DMS 273 (cell line): Measurements from ENCODE around the gene MCEMP1.

Source experiments
- DNase-seq: peaks from one replicate; lab custom pipeline; 2025; ENCODE audit not compliant: unreplicated experiment; lab: John Stamatoyannopoulos, UW

MCEMP1 gene

DNA sequence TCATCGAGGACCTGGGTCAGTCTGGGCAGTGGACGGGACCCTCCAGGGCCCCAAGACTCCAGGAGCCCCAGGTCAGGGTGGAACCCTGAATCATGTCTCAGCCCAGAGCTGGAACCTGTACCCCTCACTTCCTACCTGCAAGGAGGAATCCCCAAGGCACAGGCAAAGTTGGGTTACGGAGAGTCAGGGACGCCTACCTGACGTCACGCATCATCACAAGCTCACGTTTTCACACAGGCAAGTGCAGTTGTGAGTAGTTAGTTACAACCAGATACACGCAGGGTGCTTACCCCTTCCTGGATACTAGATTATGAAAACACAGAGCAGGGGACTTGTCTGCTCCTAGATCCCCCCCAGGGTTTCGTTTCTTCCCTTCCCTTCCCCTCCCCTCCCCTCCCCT is 6.1 kb upstream of the MCEMP1 start:
- no peak for DNase-seq

DNA sequence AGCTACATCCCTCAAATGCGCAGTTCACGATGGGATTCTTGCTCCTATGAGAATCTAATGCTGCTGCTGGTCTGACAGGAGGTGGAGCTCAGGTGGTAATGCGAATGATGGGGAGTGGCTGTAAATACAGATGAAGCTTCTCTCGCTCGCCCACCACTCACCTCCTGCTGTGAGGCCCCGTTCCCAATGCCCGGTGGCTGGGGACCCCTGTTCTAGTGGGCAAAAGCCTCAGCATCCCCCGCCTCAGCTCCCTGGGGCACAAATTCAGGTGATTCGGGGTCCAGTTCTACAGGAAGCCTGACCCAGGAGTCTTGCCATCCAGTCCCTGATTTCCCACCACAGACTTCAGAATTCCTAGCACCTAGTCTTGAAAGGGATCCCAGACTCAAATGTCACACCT is 4.4 kb upstream of the MCEMP1 start:
- DNase-seq: no peak

DNA sequence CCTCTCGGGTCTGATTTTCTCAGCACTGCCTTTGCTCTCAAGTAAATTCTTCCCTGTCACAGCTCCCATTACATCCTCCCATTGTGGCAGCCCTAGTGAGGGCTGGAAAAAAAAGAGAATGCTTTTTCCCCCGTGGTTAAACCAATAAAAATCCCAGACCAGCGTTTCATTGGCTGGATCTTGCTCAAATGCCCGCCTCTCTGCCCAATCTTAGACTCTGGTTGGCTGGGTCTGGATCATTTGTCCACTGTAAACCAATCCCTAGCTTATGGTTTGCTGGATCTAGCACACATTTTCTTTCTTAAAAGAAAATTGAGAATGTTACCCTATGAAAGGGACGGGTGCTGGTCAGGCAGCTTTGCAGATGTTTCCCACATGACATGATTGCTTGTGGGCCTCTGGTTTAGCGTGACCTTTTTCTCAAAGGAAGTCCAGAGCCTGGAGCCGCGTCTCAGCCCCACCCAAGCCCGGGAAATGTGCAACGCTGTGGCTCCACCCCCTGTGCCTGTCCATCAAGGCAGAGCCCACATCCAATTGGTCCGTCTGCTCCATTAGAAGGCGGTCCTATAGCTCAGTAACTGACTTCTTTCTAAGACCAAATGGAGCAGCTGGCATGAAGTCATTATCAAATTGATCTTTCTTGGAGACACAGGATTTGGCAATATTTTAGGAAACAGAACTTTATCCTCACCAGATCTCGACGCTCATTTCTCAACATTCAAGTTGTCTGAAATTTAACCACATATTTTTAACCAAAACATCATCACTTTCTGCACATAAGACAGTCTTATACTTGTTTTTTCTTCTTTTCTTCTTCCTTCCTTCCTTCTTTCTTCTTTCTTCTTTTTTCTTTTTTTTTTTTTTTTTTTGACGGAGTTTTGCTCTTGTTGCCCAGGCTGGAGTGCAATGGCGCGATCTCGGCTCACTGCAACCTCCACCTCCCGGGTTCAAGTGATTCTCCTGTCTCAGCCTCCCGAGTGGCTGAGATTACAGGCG is 2.6 kb upstream of the MCEMP1 start:
- peak; percentile 93 for DNase-seq

DNA sequence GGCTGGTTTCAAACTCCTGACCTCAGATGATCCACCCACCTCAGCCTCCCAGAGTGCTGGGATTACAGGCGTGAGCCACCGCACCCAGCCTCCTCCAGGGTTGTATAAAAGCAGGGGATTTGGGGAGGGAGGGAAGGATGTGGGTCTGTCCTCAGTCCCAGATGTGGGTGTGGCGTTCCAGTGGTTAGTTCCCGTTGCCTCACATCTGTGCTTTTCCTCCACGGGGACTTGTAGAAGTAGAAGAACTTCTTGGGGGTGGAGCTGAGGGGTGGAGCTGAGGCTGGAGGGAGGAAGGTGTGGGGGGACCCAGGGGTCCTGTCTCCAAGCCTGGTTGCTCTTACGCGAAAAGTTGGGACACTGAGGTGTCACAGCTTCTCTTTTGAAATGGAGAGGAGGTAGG is 514 bp upstream of the MCEMP1 start:
- no peak for DNase-seq

DNA sequence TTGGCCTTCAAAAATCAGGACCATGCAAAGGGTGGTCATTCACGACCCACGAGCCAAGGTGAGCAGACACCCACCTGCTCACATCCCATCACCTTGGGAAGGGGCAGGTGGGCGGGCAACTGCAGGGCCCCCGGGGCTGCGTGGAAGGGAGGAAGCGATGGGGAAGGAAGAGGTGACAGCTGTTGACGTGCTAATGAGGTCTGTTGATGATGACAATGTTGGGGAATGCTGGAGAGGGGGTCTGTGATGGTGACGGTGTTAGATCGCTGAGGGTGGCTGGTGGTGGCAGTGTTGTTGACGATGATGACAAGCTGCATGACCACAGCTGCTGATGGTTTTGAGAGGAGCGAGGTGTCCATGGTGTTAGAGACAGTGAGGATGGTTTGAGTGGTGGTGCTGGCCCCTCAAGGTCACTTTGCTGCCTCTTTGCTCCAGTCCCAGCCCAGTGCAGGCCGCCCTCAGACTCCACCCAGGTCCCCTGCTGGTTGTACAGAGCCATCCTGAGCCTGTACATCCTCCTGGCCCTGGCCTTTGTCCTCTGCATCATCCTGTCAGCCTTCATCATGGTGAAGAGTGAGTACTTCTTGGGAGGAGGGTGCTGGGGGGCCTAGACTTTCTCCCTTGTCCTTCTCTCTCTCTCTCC is 900 bp downstream of the MCEMP1 start:
- no peak for DNase-seq

DNA sequence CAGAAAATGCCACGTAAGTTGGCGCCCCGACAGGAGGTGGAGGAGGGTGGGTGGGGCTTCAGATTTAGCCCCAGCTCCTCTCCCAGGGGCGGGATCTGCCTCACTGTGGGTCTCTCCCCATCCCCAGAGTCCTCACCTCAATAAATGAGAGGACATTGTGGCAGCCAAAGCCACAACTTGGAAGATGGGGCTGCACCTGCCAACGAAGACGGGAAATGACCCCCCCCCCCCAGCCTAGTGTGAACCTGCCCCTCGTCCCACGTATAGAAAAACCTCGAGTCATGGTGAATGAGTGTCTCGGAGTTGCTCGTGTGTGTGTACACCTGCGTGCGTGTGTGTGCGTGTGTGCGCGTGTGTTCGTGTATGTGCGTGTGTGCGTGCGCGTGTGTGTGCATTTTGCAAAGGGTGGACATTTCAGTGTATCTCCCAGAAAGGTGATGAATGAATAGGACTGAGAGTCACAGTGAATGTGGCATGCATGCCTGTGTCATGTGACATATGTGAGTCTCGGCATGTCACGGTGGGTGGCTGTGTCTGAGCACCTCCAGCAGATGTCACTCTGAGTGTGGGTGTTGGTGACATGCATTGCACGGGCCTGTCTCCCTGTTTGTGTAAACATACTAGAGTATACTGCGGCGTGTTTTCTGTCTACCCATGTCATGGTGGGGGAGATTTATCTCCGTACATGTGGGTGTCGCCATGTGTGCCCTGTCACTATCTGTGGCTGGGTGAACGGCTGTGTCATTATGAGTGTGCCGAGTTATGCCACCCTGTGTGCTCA is 2.3 kb downstream of the MCEMP1 start:
- no peak for DNase-seq

DNA sequence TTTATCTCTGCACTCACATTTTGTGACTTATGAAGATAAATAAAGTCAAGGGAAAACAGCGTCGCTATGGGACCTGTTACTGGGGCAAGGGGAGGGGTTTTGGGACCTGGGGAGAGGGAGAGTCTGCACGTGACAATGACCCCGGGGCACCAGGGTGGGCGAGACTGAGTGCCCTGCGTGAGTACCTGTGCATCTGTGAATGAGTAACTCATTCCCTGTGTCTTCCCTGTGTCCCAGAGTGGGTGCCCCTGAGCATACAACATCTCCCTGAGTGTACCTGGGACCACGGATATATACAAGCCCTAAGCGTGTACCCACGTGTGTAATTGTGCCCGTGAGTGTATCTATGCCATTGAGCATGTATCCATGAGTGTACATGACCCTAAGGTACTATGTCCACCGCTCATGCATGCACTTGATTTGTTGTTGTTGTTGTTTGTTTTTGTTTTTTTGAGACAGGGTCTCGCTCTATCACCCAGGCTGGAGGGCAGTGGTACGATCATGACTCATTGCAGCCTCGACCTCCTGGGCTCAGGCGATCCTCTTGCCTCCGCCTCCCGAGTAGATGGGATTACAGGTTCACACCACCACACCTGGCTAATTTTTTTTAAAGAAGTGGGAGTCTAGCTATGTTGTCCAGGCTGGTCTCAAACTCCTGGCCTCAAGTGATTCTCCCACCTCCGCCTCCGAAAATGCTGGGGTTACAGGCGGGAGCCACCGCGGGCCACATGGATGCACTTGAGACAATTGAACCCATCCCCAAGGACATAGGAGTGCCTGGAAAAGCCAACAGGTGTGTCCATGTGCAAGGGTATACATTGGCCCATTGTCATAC is 3.1 kb downstream of the MCEMP1 start:
- DNase-seq: no peak

DNA sequence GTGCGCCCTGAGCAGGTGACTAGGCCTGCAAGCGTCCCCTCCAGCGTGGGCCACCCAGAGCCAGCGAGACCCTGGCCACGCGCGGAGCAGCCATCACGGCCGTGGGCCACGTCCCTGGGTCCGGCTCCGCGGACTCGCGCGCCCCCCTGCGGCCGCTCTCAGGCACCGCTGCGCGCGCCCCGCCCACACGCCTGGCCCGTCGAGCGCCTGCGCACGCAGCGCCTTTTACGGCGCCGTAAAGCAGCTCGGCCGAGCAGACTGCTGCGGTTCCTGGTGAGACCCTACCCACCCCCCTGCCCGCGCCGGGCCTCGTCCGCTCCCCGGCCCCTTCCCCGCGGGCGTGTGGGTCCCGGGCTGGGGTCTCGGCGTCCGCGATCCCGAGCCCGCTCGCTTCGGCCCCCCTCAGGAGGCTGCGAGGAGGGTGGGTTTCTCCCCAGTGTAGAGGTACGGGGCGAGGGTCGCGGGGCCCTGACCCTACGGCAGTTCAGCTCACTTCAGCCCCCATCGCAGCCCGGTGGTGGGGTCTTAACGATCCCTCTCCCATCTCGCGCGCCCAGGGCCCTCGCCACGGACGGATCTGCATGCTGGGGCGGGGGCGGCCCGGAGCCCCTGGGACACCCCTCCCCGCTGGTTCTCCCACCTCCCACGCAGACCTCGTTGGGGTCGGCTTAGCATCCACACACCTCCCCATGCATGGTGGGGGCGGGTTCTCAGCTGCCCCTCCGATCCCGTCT is 3.9 kb downstream of the MCEMP1 start, which contains the start of gene TRAPPC5:
TRAPPC5 (plus strand) TSS at position 228 of the 734 bp plus-strand sequence. CDS start 1,421 bp downstream, outside the sequence.
- peak; percentile 93 for DNase-seq

DNA sequence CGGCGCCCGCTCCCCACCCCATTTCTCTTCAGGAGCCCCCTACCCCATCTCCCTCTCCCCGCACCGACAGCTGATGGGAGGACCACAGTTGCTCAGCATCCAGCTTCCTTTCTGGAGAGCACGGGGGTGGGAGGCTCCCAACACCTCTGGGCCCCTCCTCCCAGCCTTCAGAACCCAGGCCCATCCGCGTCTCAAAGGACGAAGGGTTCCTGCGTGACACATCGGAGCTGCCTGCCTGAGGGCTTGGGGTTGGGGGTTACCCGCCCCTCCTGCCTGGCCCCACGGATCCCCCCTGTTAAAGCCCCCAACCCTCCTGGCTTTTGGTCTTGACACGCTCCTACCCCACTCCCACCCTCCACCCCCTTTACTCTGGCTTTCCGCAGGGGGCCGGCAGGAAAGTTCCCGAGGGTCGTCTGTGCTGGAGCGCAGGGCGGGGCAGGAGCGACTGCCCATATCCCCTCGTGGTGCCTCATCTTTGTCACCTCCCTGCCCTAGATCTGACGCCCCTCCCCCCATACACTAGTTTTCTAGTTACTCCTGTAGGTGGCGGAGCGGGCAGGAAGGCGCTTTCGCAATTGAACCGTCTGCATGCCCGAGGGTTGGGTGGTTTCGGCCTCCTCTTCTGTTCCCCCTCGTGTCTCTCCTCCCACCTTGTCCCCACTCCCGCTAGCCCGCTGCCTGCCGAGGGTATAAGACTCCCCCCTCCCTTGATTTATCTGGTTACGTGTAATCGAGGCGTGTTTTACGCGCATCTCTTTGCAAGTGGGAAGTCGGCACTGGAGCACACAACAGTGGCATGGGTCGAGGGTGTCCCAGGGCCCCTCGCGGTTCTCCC is 4.7 kb downstream of the MCEMP1 start:
- DNase-seq: peak; percentile 66

DNA sequence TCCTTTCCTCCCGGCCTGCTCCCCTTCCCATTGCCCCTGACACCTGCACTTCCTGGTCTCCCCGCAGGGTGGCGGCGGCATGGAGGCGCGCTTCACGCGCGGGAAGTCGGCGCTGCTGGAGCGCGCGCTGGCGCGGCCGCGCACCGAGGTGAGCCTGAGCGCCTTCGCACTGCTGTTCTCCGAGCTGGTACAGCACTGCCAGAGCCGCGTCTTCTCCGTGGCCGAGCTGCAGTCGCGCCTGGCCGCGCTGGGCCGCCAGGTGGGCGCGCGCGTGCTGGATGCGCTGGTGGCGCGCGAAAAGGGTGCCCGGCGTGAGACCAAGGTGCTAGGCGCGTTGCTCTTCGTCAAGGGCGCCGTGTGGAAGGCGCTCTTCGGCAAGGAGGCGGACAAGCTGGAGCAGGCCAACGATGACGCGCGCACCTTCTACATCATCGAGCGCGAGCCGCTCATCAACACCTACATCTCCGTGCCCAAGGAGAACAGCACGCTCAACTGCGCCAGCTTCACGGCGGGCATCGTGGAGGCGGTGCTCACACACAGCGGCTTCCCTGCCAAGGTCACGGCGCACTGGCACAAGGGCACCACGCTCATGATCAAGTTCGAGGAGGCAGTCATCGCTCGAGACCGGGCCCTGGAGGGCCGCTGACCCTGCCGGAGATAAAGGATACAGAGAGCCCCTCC is 5.4 kb downstream of the MCEMP1 start:
- DNase-seq: no peak

DNA sequence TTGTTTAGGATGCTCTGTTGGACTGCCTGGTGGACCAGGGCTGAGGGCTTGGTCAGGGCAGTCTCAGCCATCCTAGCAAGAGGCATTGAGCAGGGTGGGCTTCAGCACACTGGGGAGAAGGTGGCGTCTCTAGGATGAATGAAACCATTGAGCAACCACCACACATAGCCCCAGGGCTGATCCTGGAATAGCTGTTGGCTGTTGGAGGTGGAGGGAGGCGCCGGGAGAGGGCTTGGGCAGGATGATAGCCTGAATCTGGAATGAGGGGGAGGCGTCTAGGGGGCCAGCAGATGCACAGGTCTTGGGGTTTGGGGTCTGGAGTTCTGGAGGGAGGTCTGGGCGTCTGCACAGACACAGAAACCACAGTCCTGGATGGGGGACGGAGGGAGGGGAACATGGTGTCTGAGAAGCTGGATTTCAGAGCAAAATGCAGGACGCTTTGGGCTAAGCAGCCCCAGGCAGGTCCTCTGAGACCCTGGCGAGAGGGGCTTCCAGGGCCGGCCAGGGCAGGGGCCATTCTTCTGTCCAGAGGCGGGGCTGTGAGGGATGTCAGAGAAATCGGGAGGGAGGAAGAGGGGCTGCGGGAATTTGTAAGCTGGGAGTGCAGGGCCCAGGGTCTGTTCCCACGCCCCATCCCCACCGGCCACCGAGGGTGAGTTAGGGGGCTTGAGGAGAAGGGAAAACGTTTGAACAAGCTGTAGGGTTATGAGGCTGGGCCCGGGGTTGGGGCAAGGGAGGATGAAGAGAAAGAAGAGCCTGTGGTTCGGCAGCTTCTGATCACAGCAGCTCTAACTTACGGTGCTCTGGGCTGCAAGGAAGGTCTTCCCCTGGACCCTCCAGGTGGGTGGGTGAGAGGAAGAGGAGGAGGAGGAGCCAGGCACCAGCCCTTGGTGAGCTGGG is 8.9 kb downstream of the MCEMP1 start:
- no peak for DNase-seq

DNA sequence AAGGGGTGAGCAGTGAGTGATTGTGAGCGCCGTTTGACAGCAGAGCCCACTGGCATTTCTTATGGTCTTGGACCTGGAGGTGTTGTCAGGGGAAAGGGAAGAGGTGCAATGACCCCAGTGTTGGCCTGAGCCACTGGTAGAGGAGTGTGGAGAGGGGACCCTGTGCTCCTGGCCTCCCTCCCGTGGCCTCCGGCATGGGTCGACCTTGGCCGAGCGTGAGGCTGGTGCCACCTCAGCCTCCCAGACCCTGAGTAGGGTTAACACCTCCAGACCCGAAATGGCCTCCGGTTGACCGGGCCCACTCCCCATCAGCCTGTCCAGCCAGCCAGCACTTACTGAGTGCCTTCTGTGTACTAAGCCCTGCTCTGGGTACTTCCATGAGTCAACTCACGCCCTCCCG is 10.3 kb downstream of the MCEMP1 start:
- DNase-seq: no peak

DNA sequence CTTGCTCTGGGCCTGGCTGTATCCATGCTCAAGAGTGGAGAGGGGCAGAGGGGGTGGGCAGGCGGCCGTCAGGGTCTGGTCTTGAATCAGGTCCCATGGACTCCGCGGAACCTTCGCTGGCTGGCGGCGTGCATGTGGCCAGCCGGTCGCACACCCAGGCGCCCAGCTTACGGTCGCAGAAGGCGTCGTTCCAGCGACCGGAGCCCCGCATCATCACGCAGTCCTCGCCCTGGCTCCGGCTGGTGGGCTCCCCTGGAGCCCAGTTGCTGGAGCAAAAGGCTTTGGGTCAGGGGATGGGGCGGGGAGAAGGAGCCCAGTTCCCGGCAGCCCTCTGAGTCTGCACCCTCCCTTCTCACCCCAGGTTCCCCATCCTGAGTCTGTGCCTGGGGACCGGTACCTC is 12.3 kb downstream of the MCEMP1 start:
- no peak for DNase-seq

DNA sequence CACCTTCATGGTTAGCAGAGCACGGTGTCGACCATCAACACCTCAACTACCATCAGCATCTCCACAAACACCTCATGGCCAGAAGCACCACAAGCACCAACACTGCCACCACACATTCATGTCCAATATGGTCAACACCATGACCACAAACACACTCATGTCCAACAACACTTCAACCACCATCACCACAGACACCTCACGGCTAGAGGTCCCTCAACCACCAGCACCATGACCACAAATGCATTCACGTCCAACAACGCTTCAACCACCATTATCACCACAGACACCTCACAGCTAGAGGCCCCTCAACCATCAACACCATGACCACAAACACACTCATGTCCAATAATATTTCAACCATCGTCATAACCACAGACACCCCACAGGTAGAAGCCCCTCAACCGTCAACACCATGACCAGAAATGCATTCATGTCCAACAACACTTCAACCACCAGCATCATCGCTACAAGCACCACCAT is 13.9 kb downstream of the MCEMP1 start:
- no peak for DNase-seq

DNA sequence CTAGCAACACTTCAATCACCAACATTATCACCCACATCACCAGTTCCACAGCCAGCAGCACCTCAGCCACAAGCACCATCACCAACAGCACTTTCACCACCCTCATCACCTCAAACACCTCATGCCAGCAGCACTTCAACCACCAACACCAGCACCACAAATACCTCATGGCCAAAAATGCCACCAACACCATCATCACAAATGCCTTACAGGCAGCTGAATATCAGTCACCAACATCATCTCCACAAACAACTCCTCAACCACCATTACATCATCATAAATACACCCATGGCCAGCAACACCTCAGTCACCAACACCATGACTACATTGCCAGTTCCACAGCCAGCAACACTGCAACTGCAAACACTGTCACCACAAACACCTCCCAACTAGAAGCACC is 14.6 kb downstream of the MCEMP1 start:
- DNase-seq: no peak

DNA sequence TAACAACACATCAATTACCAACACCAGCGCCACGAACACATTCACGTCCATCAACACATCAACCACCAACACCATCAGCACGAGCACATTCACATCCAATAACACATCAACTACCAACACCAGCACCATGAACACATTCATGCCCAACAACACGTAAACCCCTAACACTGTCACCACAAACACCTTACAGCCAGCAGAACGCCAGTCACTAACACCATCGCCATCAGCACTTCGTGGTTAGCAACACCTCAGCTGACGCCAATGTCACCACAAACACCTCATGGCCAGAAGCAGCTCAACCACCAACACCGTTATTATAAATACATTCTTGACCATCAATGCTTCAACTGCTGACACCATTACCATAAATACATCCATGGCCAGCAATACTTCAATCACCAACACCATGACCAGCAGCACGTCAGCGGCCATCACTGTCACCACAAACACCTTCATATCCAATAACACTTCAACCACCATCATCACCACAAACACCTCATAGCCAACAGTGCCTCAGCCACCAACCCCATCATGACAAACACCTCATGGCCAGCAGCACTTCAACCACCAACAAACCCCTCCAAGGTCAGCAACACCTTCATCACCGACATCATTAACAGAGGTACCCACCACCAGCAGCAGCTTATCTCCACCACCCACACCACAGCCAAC is 15.7 kb downstream of the MCEMP1 start:
- DNase-seq: no peak

DNA sequence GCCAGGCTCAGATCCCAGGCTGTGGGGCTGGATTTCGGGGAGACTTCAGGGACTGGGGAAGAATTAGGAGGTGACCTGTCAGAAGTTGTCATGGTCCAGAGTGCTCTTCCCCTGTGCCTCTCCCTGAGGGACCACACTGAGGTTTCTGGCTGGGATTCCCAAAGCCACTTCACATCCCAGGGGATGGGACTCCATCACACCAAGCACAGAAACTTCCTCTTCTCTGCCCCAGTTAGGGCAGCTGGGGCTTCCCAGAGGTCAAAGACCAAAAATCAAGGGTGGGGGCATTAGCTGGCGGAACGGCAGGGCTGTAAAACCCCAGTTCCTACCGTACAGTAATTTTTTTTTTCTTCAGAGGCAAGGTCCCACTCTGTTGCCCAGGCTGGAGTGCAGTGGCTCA is 17.6 kb downstream of the MCEMP1 start:
- no peak for DNase-seq
